K562 (cell line): Measurements from ENCODE around the gene CHN1. TPM values are rescaled to one million over a fixed set of nuclear protein-coding genes. Genes with fewer than 3 reads are reported as not detected.

Experiments
- ATAC-seq: fragments of 200-7000 bp; cut with Tn5 transposase; 3 replicates; pipeline ENCODE4 v1.9.1; 2020; ENCODE audit warnings: moderate library complexity
- BruUV-seq: library from RNA; stranded (reverse); fragments of 400-500 nt; replicated peaks from 2 replicates; lab custom pipeline; 2021; lab: Mats Ljungman, UMichigan
- CTCF ChIA-PET: fragments of 300-600 bp; formaldehyde crosslinking; extraction: SDS; loops from one replicate; lab custom pipeline; 2021; ENCODE audit warnings: low intra/inter-chr PET ratio; lab: Yijun Ruan, JAX
- POLR2A ChIA-PET: fragments of 300-600, 350-650 bp; sonication (Branson Sonifier 250); formaldehyde crosslinking; extraction: SDS; loops from one replicate; lab custom pipeline; 2021; ENCODE audit warnings: antibody characterized with exemption, inconsistent platforms; lab: Yijun Ruan, JAX
- DNase-seq, 4 experiments: peaks; one replicate each; pipeline versions ENCODE4 v3.0.0 to v3.0.0-alpha.2; 2011 to 2018; ENCODE audit warnings: low spot score in 3 of 4, mixed read lengths in 3 of 4; ENCODE audit errors: extremely low read depth in 1 of 4
- FAIRE-seq: peaks from 2 replicates; lab custom pipeline; 2011; peaks lifted over from hg19 to GRCh38; lab: Jason Lieb, UNC
- H2AFZ ChIP-seq: 2 replicates; pipeline ENCODE4 v1.6.0; 2011; ENCODE audit warnings: low read depth, low read length, control low read depth, inconsistent platforms
- H3K27ac ChIP-seq: fragments of 200-600 bp; 3 replicates; pipeline ENCODE4 v1.8.0; 2011; ENCODE audit warnings: low read depth, mild to moderate bottlenecking, control low read depth, inconsistent platforms, low read length, moderate library complexity, mixed read lengths; ENCODE audit errors: extremely low read depth
- H3K27me3 ChIP-seq, 2 experiments: fragments of 300-600 bp in 1 of 2; 2 replicates in 1 of 2; 3 replicates in 1 of 2; pipeline versions ENCODE4 v1.6.0 to v1.8.0; 2011; ENCODE audit warnings: inconsistent platforms in 2 of 2, low read length in 2 of 2, mild to moderate bottlenecking in 1 of 2, mixed read lengths in 1 of 2, moderate library complexity in 1 of 2; ENCODE audit not compliant: control insufficient read depth in 2 of 2, insufficient read depth in 2 of 2
- H3K36me3 ChIP-seq: fragments of 300-600 bp; 3 replicates; pipeline ENCODE4 v1.8.0; 2011; ENCODE audit warnings: mild to moderate bottlenecking, low read length, inconsistent platforms; ENCODE audit not compliant: control insufficient read depth, insufficient read depth
- H3K4me1 ChIP-seq, 2 experiments: fragments of 200-600 bp in 1 of 2; replicated peaks in 1 of 2; 2 replicates in 1 of 2; 3 replicates in 1 of 2; pipeline versions ENCODE4 v1.5.1 to v1.8.0; 2011; ENCODE audit warnings: inconsistent platforms in 2 of 2, low read length in 2 of 2, mild to moderate bottlenecking in 1 of 2, mixed read lengths in 1 of 2, moderate library complexity in 1 of 2; ENCODE audit not compliant: control insufficient read depth in 2 of 2, insufficient read depth in 2 of 2
- H3K4me2 ChIP-seq: 2 replicates; pipeline ENCODE4 v1.6.1; 2011; ENCODE audit warnings: low read length, control low read depth, inconsistent platforms, mixed read lengths; ENCODE audit not compliant: insufficient read depth
- H3K4me3 ChIP-seq: fragments of 200-600 bp; sonication (generic), shearing (Covaris generic); 2 replicates; pipeline ENCODE4 v1.5.1; 2016; ENCODE audit warnings: control low read depth, inconsistent platforms
- H3K79me2 ChIP-seq: fragments of 200-600 bp; 3 replicates; pipeline ENCODE4 v1.8.0; 2011; ENCODE audit warnings: low read length, inconsistent platforms; ENCODE audit not compliant: control insufficient read depth, insufficient read depth
- H3K9ac ChIP-seq, 2 experiments: 2 replicates each; pipeline versions ENCODE4 v1.6.0 to v1.6.1; 2011; ENCODE audit warnings: low read depth in 2 of 2, low read length in 2 of 2, control low read depth in 1 of 2, inconsistent platforms in 1 of 2, mild to moderate bottlenecking in 1 of 2, mixed read lengths in 1 of 2; ENCODE audit not compliant: insufficient read depth in 1 of 2
- H3K9me1 ChIP-seq: one replicate; pipeline ENCODE4 v1.6.0; 2011; ENCODE audit warnings: inconsistent platforms, mild to moderate bottlenecking, low read length, moderate library complexity; ENCODE audit not compliant: control insufficient read depth, insufficient read depth
- H3K9me3 ChIP-seq: replicated peaks from 2 replicates; pipeline ENCODE4 v1.5.1; 2011; ENCODE audit warnings: low read depth, low read length, inconsistent platforms; ENCODE audit not compliant: control insufficient read depth, insufficient read depth
- H4K20me1 ChIP-seq: replicated peaks from 2 replicates; pipeline ENCODE4 v1.6.1; 2011; ENCODE audit warnings: low read length, inconsistent platforms, mixed read lengths; ENCODE audit not compliant: control insufficient read depth, insufficient read depth
- DMBX1 ChIP-seq: fragments of 250-450 bp; sonication (Bioruptor Pico); IDR thresholded peaks from 2 replicates; pipeline ENCODE4 v1.8.0; 2022; ENCODE audit warnings: inconsistent platforms, mild to moderate bottlenecking, moderate library complexity, borderline replicate concordance
- MYBL2 ChIP-seq, 2 experiments: fragments of 450-650 bp in 1 of 2; sonication (generic) in 1 of 2; formaldehyde crosslinking in 1 of 2; IDR thresholded peaks; 2 replicates each; pipeline versions ENCODE4 v1.6.1 to v1.8.1; 2017 to 2022; ENCODE audit warnings: borderline replicate concordance in 1 of 2, inconsistent platforms in 1 of 2, low read depth in 1 of 2, mild to moderate bottlenecking in 1 of 2, missing genetic modification reagents in 1 of 2, moderate library complexity in 1 of 2
- NFATC3 ChIP-seq: fragments of 450-650 bp; IDR thresholded peaks from 2 replicates; pipeline ENCODE4 v1.6.1; 2017; ENCODE audit warnings: mild to moderate bottlenecking
- NFIC ChIP-seq: fragments of 450-650 bp; IDR thresholded peaks from 2 replicates; pipeline ENCODE4 v1.6.1; 2017; ENCODE audit warnings: mild to moderate bottlenecking, inconsistent platforms
- ZMIZ1 ChIP-seq, 2 experiments: fragments of 150-350 bp in 1 of 2; IDR thresholded peaks; 2 replicates each; pipeline ENCODE4 v1.6.1; 2012 to 2016; ENCODE audit warnings: low read depth in 2 of 2, low read length in 2 of 2, mild to moderate bottlenecking in 1 of 2, moderate library complexity in 1 of 2
- ZNF134 ChIP-seq: fragments of 250-450 bp; sonication (Bioruptor Pico); conservative IDR thresholded peaks from 2 replicates; pipeline ENCODE4 v1.4.0; 2020
- ZNF644 ChIP-seq: fragments of 200-800 bp; sonication (Bioruptor generic); IDR thresholded peaks from 2 replicates; pipeline ENCODE4 v1.6.1; 2016; ENCODE audit warnings: low read depth, missing genetic modification characterization, missing compliant biosample characterization
- WGBS: fragments of 100-300 bp; shearing (Covaris generic); methylation state at CpG from one replicate; pipeline ENCODE4 v1.1.6; 2016; ENCODE audit warnings: low coverage, mixed read lengths; ENCODE audit not compliant: insufficient coverage; ENCODE audit errors: missing lambda C conversion rate; 5-methylcytosine and 5-hydroxymethylcytosine counted together
- in situ Hi-C: fragments of 300-500 bp; cut with MboI; formaldehyde crosslinking; loops from 4 replicates; pipeline ENCODE4 v1.15.0; 2018; ENCODE audit warnings: inconsistent platforms, mixed read lengths
- intact Hi-C: fragments of 100-400 bp; cut with micrococcal nuclease; formaldehyde crosslinking; loops from 2 replicates; pipeline ENCODE4 v1.14.2; 2022
- polyA plus RNA-seq, 8 experiments: library from polyadenylated mRNA; depleted of rRNA in 4 of 8; stranded (reverse) in 5 of 8; unstranded in 3 of 8; fragments of >200 nt; fragmentation: Nextera tagmentation in 2 of 8; fragmentation: Illumina TruSeq in 1 of 8; extraction: Ambion mirVana in 2 of 8; extraction: Trizol in 1 of 8; gene quantifications; 2 replicates each; pipeline versions ENCODE4 v1.2.1 to v1.2.3, GENCODE V29; 2011 to 2014; ENCODE audit warnings: inconsistent platforms in 1 of 8, missing spikeins in 1 of 8
- total RNA-seq, 7 experiments: library from RNA; depleted of rRNA in 6 of 7; stranded (reverse); fragments of >200 nt in 6 of 7; fragmentation: Illumina TruSeq in 2 of 7; extraction: Trizol in 2 of 7; gene quantifications; 2 replicates each; pipeline versions ENCODE4 v1.2.1 to v1.2.3, GENCODE V29; 2011 to 2021; ENCODE audit warnings: low replicate concordance in 1 of 7

CHN1 gene
- total and polyA plus RNA-seq, 9 of the 15 experiments (the other 6 are each of a cell fraction or from before 2014, with no cell fraction given), result 0.17 to 2.0 (median 0.87) TPM

- intact Hi-C loops, result no loop called here
- ATAC-seq, result no peak
- no peak for TF ChIP-seq ZNF644 (tag)
- TF ChIP-seq ZNF134, result no peak
- no peak for TF ChIP-seq DMBX1 (CRISPR knock-in tag)
- no peak for TF ChIP-seq NFATC3
- no peak for TF ChIP-seq MYBL2 (IDR thresholded peaks at IDR 0.05; ENCODE audit: low read depth)
- no peak for TF ChIP-seq MYBL2 (CRISPR knock-in tag; IDR thresholded peaks at IDR 0.05; ENCODE audit: borderline replicate concordance)
- Histone ChIP-seq H3K9ac (no peak overlapping the region), H2AFZ (no peak overlapping the region), H3K27ac (no peak overlapping the region), H4K20me1 (no peaks in the 10 kb centered on the region), H3K9me3 (no peaks in the 10 kb centered on the region), H3K9me1 (no peaks in the 10 kb centered on the region), H3K4me2 (no peak overlapping the region), H3K27me3 (no peaks in the 10 kb centered on the region), H3K79me2 (no peaks in the 10 kb centered on the region), H3K4me3 (no peak overlapping the region), H3K36me3 (no peaks in the 10 kb centered on the region), H3K4me1 (no peaks in the 10 kb centered on the region)
- ChIA-PET POLR2A (no interaction called here), CTCF (no interaction called here)
- in situ Hi-C loops, result no loop called here
- BruUV-seq, result no TSS peak
- no peak for FAIRE-seq
- DNase-seq, result no peak
- 0% methylated on average over 1 of the region's 1 CpG for WGBS
Measured at GRCh38 chr2:174870787-174871186, 134.4 kb downstream of the CHN1 start.

GRCh38 chr2:174868878-174869277 is 136.3 kb downstream of the CHN1 start:
- H3K4me3 ChIP-seq, result no peak overlapping the region
- no peaks in the 10 kb centered on the region for H3K79me2 ChIP-seq
- no peaks in the 10 kb centered on the region for H3K36me3 ChIP-seq
- in situ Hi-C loops, result no loop called here
- no peak overlapping the region for H3K27ac ChIP-seq
- ChIA-PET POLR2A (no interaction called here), CTCF (no interaction called here)
- no peak for DNase-seq
- H3K9ac ChIP-seq, result no peak overlapping the region
- H3K27me3 ChIP-seq, result no peaks in the 10 kb centered on the region
- no peak overlapping the region for H3K4me2 ChIP-seq
- 0% methylated on average over 1 of the region's 1 CpG for WGBS
- TF ChIP-seq ZMIZ1 (IDR thresholded peaks at IDR 0.05; ENCODE audit: low read depth in 2 of 2, low read length in 2 of 2) (no peak), NFIC (peak; percentile 44; the same call in 1 of the 2 replicates)
- no TSS peak for BruUV-seq
- FAIRE-seq, result no peak
- no peaks in the 10 kb centered on the region for H3K9me3 ChIP-seq
- intact Hi-C loops, result no loop called here
- H4K20me1 ChIP-seq, result no peaks in the 10 kb centered on the region
- ATAC-seq, result no peak
- no peak overlapping the region for H2AFZ ChIP-seq
- H3K9me1 ChIP-seq, result no peaks in the 10 kb centered on the region
- H3K4me1 ChIP-seq, result no peaks in the 10 kb centered on the region
